ENCODE measurements around the gene URM1.
"Not testable (repeated sequence)": the region's sequence is repeated elsewhere in the genome, so short reads cannot be mapped to it uniquely, and the experiment has no call there.

Gene URM1

GRCh38 chr9:128370752-128371629, at the start of gene URM1:
URM1 (plus strand) TSS chr9:128371374; CDS start chr9:128371381, 7 bp downstream.
- peak; percentile 80 for DNase-seq

GRCh38 chr9:128321879-128322403, 49.2 kb upstream of the URM1 start:
- no peak for DNase-seq

- peak; percentile 92 for DNase-seq
Measured at GRCh38 chr9:128322404-128323211, 48.6 kb upstream of the URM1 start, which contains the start of the genes COQ4 and TRUB2. COQ4 (plus strand) TSS chr9:128322839; CDS start chr9:128322859, 20 bp downstream. TRUB2 (minus strand) TSS chr9:128322447; CDS start chr9:128322408, 39 bp downstream.

DNA sequence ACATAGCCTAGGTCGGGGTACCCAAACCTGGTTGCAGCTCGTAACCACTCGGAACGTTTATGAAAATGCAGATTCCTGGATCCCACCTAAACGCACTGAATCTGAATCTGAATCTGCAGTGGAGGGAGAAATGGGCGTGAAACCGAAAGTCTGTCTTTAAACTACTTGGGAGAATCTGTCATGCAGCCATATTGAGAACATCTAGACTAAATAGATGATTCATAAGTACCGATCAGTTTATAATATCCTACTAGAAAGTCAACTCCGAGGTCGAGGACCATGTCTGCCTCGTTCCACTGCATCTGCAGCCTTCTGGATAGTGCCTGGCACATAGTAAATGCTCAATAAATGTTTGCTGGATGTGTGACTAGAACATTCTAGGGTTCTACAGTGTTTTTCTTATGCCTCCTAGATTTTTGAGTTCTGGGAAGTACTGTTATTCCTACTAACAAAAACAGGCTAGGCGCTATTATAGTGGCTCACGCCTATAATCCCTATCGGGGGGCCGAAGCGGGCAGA, 47.9 kb upstream of the URM1 start:
- DNase-seq, result no peak

DNA sequence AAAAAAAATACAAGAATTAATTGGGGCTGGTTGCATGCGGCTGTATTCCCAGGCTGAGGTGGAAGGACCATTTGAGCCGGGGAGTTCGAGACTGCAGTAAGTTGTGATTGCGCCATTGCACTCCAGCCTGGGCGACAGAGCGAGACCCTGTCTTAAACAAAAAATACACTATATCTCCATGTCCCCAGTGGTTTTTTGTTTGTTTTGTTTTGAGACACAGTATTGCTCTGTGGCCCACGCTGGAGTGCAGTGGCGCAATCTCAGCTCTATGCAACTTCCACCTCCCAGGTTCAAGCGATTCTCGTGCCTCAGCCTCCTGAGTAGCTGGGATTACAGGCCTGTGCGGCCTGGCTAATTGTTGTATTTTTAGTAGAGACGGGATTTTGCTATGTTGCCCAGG, 47.4 kb upstream of the URM1 start:
- DNase-seq, result no peak

GRCh38 chr9:128324401-128324800, 46.8 kb upstream of the URM1 start:
- no peak for DNase-seq

- no peak for DNase-seq
Measured at GRCh38 chr9:128325629-128326028, 45.5 kb upstream of the URM1 start.

- DNase-seq, result no peak
Measured at GRCh38 chr9:128333451-128333869, 37.7 kb upstream of the URM1 start.

- DNase-seq, result no peak
Measured at GRCh38 chr9:128335161-128335560, 36.0 kb upstream of the URM1 start.

DNA sequence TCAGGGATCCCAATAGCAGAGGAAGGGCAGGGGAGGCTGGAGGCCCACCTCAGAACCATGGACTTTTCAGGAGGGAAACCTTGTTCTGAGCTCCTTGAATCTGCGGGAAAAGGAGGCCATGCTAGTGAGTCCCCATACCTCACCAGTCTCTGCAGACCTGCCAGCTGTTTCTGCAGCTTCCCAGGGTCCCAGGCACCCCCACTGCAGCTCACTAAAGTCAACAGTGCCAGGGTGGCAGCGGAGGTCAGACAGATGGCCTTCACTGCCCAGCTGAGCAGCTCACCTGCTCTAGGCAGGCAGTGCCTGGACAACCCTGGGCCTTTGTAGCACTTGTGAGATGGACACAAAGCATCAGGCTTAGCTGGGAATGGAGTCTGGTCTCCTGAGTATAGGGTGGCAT, 35.3 kb upstream of the URM1 start:
- no peak for DNase-seq

DNA sequence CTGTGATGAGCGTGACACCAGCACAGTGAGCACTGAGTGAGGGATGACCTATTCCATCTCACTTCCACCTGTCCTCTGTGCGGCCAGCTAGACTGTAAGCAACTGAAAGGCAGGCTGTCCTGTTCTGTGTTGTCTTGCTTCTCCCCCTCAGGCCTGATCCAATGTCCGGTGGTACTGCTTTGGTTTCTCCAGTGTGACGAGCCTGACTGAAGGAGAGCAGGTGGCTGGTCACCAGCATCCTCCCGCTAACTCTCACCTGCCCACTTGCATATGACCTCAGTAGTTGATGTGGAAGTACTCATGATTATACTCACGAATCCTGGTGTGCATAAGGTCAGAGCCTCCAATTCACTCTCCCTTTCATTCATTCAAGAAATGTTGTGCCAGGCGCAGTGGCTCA, 33.2 kb upstream of the URM1 start:
- DNase-seq, result no peak

DNA sequence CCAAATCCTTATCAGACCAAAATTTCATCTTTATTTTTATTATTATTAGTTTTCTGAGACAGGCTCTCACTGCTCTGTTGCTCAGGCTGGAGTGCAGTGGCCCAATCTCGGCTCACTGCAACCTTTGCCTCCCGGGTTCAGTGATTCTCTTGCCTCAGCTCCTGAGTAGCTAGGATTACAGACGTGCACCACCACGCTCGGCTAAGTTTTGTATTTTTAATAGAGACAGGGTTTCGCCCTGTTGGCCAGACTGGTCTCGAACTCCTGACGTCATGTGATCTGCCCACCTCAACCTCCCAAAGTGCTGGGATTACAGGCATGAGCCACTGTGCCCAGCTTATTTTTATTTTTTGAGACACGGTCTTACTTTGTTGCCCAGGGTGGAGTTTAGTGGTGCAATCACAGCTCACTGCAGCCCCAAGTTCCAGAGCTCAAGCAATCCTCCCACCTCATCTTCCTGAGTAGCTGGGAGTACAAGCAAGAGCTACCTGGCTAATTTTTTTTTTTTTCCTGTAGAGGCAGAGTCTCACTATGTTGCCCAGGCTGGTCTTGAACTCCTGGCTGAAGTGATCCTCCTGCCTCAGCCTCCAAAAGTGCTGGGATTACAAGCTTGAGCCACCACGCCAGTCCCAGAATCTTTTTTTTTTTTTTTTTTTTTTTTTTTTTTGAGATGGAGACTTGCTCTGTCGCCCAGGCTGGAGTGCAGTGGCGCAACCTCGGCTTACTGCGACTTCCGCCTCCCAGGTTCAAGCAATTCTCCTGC, 32.1 kb upstream of the URM1 start:
- not testable (repeated sequence) for DNase-seq

GRCh38 chr9:128339761-128340690, 31.1 kb upstream of the URM1 start, which contains the start of gene SLC27A4:
SLC27A4 (plus strand) TSS chr9:128340527; CDS start chr9:128343133, 2,606 bp downstream.
- DNase-seq, result peak; percentile 5

DNA sequence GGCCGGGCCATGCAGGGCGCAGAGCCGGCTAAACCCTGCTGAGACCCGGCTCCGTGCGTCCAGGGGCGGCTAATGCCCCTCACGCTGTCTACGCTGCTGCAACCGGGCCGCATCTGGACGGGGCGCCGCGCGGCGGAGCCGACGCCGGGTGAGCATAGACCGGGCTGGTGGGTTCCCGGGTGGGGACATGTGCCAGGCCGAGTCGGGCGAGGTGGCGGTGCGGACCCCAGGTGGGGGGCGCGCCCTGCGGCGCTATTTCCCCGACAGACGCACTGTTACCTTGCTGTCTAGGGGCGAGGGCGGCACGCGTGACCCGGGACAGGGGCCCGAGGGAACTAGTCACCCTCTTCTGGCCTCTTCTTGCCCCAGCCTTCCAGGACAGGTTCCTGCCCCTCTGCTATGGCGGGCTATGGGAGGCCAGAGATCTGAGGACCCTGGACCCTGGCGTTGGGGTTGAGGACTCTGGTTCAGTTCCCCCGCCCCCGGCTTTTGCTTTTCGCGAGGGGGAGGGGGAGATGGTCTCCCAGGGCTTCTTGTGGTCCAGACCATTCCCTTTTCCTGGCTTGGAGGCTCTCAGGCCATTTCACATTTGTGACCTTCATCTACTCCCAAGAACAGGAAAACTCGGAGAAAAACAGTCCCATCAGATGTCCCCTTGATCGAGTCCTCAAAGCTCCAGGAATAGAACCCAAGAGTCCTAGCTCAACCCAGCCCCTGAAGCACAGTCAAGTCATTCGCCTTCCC, 30.3 kb upstream of the URM1 start:
- no peak for DNase-seq

- DNase-seq, result peak; percentile 55
Measured at GRCh38 chr9:128341435-128341849, 29.7 kb upstream of the URM1 start.

DNA sequence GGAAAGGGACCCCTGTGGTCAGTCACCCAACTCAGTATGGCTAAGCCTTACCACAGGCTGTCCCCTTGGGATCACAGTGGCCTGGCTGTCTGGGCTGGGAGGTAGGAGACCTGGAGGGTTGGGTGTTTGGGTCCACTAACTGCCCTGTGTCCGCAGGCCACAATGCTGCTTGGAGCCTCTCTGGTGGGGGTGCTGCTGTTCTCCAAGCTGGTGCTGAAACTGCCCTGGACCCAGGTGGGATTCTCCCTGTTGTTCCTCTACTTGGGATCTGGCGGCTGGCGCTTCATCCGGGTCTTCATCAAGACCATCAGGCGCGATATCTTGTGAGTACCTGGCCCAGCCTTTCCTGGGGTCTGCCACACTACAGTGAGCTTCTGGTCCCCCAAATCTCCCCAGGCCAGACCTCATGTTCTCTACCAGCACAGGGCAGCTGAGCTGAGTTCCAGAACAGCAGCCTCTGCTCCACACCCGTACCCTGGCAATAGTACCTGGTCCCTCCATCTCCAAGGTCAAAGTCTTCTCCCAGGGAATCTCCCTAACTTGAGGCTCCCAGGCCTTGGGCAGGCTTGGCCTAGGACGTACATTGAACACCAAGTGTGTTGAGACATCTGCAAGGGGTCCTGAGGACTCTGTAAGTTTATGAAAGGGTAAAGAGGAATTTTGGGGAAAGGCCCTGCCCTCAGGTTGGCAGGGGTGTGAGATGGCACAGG, 28.0 kb upstream of the URM1 start:
- no peak for DNase-seq

DNA sequence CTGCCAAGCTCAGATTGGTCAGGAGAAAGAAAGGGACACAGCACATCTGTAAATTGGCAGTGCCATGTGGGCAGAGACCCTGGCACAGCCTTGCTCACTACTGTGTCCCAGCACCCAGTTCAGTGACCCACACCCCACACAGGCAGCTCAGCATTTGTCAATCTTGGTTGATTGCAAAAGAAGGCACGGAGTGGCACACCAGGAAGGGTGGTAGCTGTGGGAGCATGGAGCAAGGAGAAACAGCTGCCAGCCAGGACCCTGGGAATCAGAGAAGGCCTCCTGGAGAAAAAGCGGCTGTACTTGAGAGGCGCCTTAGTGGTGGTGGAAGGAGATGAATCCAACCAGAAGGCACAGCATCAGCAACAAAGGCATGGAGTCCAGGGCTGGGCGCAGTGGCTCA, 27.3 kb upstream of the URM1 start:
- no peak for DNase-seq

GRCh38 chr9:128344931-128345605, 26.1 kb upstream of the URM1 start:
- no peak for DNase-seq

GRCh38 chr9:128349125-128349524, 22.0 kb upstream of the URM1 start:
- no peak for DNase-seq
